Chondrocyte (in vitro differentiated cells): Measurements from ENCODE around the gene KRTAP5-11. TPM values are rescaled to one million over a fixed set of nuclear protein-coding genes. Genes with fewer than 3 reads are reported as not detected.
"Not testable (repeated sequence)": the region's sequence is repeated elsewhere in the genome, so short reads cannot be mapped to it uniquely, and the experiment has no call there.

ENCODE experiments used
- DNase-seq: peaks from one replicate; pipeline ENCODE4 v3.0.0; 2021; ENCODE audit warnings: mixed read lengths, low spot score
- H3K27ac Mint-ChIP-seq: one replicate; pipeline ENCODE4 v1.8.0; 2021; ENCODE audit warnings: mild to moderate bottlenecking, moderate library complexity, mixed read lengths; ENCODE audit not compliant: unreplicated experiment
- H3K27me3 Mint-ChIP-seq: 2 replicates; pipeline ENCODE4 v1.8.0; 2021; ENCODE audit warnings: low read depth, mixed read lengths
- H3K36me3 Mint-ChIP-seq: 2 replicates; pipeline ENCODE4 v1.8.0; 2021; ENCODE audit warnings: low read depth, mixed read lengths
- H3K4me1 Mint-ChIP-seq: 2 replicates; pipeline ENCODE4 v1.8.0; 2021; ENCODE audit warnings: low read depth, mild to moderate bottlenecking, mixed read lengths
- H3K4me3 Mint-ChIP-seq: one replicate; pipeline ENCODE4 v1.8.0; 2021; ENCODE audit warnings: mild to moderate bottlenecking, moderate library complexity, mixed read lengths; ENCODE audit not compliant: unreplicated experiment
- H3K9me3 Mint-ChIP-seq: 2 replicates; pipeline ENCODE4 v1.8.0; 2021; ENCODE audit warnings: low read depth, mixed read lengths
- total RNA-seq: library from RNA; stranded (reverse); gene quantifications from 3 replicates; pipeline ENCODE4 v1.2.1, GENCODE V29; 2021
- TF ChIP-seq, protein P1 (sequence below): fragments of 200-600 bp; sonication (generic); IDR thresholded peaks from 2 replicates; pipeline ENCODE4 v1.5.0; 2021; ENCODE audit warnings: antibody characterized with exemption, mild to moderate bottlenecking, moderate library complexity

KRTAP5-11 gene
- total RNA-seq, 1 donor from 2014 or later = not detected

DNA sequence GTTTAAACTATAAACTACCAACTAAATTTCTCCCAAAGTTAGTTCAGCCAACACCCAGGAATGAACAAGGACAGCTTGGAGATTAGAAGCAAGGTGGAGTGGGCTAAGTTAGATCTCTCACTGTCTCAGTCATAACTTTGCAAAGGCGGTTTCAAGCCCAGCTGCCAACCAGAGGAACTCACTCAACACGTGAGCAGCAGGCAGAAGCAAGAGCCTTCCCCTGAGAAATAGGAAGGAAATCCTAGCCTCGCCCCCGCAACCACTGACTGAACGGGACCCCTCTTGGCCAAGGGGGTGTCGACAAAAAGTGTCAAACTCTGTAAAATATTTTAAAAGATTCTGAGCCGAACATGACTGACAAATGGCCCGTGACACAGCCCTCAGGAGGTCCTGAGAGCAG lies 38.8 kb downstream of the KRTAP5-11 start:
- no peak overlapping the region for H3K4me3 Mint-ChIP-seq
- peaks cover 1% of the 10 kb centered on the region for H3K36me3 Mint-ChIP-seq
- no peaks in the 10 kb centered on the region for H3K4me1 Mint-ChIP-seq
- peaks cover 6% of the 10 kb centered on the region for H3K9me3 Mint-ChIP-seq
- peaks cover 10% of the 10 kb centered on the region for H3K27me3 Mint-ChIP-seq
- TF ChIP-seq, protein P1, sequence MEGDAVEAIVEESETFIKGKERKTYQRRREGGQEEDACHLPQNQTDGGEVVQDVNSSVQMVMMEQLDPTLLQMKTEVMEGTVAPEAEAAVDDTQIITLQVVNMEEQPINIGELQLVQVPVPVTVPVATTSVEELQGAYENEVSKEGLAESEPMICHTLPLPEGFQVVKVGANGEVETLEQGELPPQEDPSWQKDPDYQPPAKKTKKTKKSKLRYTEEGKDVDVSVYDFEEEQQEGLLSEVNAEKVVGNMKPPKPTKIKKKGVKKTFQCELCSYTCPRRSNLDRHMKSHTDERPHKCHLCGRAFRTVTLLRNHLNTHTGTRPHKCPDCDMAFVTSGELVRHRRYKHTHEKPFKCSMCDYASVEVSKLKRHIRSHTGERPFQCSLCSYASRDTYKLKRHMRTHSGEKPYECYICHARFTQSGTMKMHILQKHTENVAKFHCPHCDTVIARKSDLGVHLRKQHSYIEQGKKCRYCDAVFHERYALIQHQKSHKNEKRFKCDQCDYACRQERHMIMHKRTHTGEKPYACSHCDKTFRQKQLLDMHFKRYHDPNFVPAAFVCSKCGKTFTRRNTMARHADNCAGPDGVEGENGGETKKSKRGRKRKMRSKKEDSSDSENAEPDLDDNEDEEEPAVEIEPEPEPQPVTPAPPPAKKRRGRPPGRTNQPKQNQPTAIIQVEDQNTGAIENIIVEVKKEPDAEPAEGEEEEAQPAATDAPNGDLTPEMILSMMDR = no peak
- DNase-seq = no peak
- no peak overlapping the region for H3K27ac Mint-ChIP-seq

DNA sequence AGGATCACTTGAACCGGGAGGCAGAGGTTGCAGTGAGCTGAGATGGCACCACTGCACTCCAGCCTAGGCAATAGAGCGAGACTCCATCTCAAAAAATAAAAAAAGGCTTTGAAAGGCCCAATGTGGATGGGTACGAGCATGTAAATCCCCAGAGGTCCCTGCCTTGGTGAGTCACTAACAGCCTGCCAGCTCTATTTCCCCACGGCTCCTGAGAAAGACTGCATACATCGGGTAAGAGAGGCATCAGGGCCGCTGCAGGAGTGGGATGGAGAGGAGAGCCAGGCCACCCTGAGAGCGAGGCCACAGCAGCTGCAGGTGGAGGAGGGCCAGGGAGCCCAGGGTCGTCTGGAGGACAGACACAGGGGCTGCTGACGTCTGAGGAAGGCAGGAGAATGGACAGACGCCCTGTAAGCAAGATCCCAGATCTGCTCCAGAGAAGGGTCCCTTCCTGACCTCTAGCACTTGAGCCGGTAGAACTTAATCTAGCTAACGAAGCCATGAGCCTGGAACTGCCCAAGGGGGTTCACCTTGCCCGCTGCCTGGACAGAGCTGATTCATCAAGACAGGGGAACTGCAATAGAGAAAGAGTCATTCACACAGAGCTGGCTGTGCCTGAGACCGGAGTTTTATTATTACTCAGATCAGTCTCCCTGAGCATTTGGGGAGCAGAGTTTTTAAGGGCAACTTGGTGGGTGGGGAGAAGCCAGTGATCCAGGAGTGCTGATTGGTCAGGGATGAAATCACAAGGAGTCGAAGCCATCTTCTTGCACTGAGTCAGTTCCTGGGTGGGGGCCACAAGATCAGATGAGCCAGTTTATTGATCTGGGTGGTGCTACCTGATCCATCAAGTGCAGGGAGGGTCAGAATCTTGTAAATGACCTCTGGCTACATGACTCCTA lies 39.5 kb downstream of the KRTAP5-11 start:
- peaks cover 1% of the 10 kb centered on the region for H3K36me3 Mint-ChIP-seq
- TF ChIP-seq, protein P1 = no peak
- H3K27me3 Mint-ChIP-seq = peaks cover 8% of the 10 kb centered on the region
- no peaks in the 10 kb centered on the region for H3K4me1 Mint-ChIP-seq
- DNase-seq = no peak
- H3K27ac Mint-ChIP-seq = no peak overlapping the region
- H3K9me3 Mint-ChIP-seq = peaks cover 6% of the 10 kb centered on the region
- no peak overlapping the region for H3K4me3 Mint-ChIP-seq

DNA sequence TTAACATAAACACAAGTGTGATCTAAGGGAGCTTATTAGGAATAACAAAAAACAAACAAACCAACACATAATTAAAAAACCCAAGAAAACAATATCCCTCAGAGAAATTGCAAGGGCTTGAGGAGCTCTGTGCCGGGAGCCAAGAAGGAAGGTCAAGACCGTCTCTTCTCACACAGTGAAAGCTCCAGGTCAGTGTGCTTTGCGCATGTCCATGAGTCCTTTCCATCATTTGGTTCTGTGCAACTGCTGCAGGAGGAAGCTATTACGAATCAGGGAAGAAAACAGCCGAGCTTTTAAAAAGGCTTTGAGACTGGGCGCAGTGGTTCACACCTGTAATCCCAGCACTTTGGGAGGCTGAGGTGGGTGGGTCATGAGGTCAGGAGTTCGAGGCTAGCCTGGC lies 40.3 kb downstream of the KRTAP5-11 start:
- Mint-ChIP-seq H3K27ac (no peak overlapping the region), H3K27me3 (peaks cover 8% of the 10 kb centered on the region), H3K9me3 (peaks cover 6% of the 10 kb centered on the region), H3K36me3 (peaks cover 1% of the 10 kb centered on the region), H3K4me1 (no peaks in the 10 kb centered on the region), H3K4me3 (no peak overlapping the region)
- TF ChIP-seq, protein P1 = no peak
- no peak for DNase-seq

DNA sequence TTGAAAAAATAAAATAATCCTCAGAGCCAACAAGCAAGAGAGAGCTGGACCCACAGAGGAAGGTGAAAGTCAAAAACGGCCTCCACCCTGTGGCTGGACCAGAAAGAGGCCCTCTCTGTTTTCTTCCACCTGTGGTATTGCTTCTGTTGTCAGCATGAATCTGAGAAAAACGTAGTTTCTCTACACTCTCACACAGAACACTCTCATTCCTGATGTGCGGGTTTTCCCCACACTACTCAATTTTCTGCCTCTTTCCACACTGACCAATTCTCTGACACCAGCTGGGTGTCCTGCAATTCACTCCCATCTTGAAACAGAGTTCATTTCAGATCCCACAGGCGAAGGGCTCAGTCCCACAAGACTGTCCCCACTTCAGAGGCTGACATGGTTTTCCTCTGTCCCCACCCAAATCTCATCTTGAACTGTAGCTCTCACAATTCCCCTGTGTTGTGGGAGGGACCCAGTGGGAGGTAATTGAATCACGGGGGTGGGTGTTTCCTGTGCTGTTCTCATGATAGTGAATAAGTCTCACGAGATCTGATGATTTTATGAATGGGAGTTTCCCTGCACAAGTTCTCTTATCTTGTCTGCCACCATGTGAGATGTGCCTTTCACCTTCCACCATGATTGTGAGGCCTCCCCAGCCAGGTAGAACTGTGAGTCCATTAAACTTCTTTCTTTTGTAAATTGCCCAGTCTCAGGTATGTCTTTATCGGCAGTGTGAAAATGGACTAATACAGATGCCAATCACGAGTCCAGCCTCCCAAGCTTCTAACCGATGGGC lies 42.0 kb downstream of the KRTAP5-11 start:
- H3K4me1 Mint-ChIP-seq, H3K9me3 Mint-ChIP-seq, H3K4me3 Mint-ChIP-seq, H3K27me3 Mint-ChIP-seq, DNase-seq, H3K27ac Mint-ChIP-seq, H3K36me3 Mint-ChIP-seq: not testable (repeated sequence)

DNA sequence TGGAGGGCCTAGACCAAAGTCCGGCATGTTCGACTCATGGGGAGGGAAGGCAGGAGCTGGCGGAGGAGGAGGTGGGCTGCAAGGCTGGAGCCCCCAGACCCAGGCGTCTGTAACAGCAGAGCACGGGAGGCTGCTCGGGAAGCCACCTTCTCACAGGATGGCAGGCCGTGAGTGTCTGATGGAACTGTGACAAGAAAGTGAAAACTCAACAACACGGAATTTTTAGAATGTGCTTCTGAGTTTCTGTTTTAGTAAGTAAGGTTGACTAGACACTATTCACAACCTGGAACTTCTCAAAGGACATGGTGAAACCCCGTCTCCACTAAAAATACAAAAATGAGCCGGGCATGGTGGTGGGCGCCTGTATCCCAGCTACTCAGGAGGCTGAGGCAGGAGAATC lies 42.7 kb downstream of the KRTAP5-11 start:
- H3K27ac Mint-ChIP-seq, H3K36me3 Mint-ChIP-seq, H3K9me3 Mint-ChIP-seq, H3K27me3 Mint-ChIP-seq, H3K4me3 Mint-ChIP-seq, DNase-seq, H3K4me1 Mint-ChIP-seq: not testable (repeated sequence)

DNA sequence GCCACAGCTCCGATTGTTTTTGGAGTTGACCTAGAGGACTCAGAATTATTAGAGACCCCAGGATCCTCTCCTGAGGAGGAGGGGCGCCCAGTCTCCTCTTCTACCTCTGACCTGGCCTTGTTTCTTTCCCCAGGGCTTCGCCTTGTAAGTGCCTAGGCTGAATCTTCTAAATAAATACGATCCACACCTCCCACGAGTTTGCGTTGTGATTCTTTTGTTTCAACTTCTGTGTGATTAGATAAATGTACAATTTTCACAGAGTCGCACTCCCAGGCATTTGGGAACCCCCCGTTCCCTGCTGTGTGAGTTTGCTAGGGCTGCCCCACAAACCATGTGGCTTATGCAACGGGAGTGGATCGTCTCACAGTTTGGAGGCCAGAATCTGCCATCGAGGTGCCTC lies 43.7 kb downstream of the KRTAP5-11 start:
- no peaks in the 10 kb centered on the region for H3K4me1 Mint-ChIP-seq
- TF ChIP-seq, protein P1 = no peak
- no peaks in the 10 kb centered on the region for H3K36me3 Mint-ChIP-seq
- no peaks in the 10 kb centered on the region for H3K9me3 Mint-ChIP-seq
- H3K4me3 Mint-ChIP-seq = no peak overlapping the region
- no peak for DNase-seq
- no peak overlapping the region for H3K27ac Mint-ChIP-seq
- peaks cover 7% of the 10 kb centered on the region for H3K27me3 Mint-ChIP-seq
